Mononuclear cell (primary cell): Measurements from ENCODE around the gene RBP7. TPM values are rescaled to one million over a fixed set of nuclear protein-coding genes. Genes with fewer than 3 reads are reported as not detected.

Source experiments
- total RNA-seq: library from RNA; depleted of rRNA; stranded (reverse); fragments of >200 nt; gene quantifications from one replicate; pipeline ENCODE4 v1.2.3, GENCODE V29; 2012

The RBP7 gene
- total RNA-seq, 1 donor = 19.1 TPM

Other genes starting within 250 kb of the RBP7 start
- 42.9 TPM for gene CLSTN1, start 173.3 kb upstream of the RBP7 start, total RNA-seq
- 13.6 TPM for gene CTNNBIP1, start 87.0 kb upstream of the RBP7 start, total RNA-seq
- 28.1 TPM for gene LZIC, start 53.8 kb upstream of the RBP7 start, total RNA-seq
- 1.7 TPM for gene NMNAT1, start 53.8 kb upstream of the RBP7 start, total RNA-seq
- gene UBE4B, start 35.7 kb downstream of the RBP7 start, total RNA-seq = 26.7 TPM
- gene KIF1B, start 213.3 kb downstream of the RBP7 start, total RNA-seq = 20.7 TPM